GM12878 (cell line): ENCODE results near the gene YAF2. TPM values are rescaled to one million over a fixed set of nuclear protein-coding genes. Genes with fewer than 3 reads are reported as not detected.

Experiments
- E2F8 ChIP-seq: fragments of 450-650 bp; IDR thresholded peaks from 2 replicates; pipeline ENCODE4 v1.6.1; 2018; ENCODE audit warnings: mild to moderate bottlenecking, low read depth, moderate library complexity; ENCODE audit not compliant: partially characterized antibody
- EP300 ChIP-seq, 2 experiments: fragments of 150-350 bp in 1 of 2; IDR thresholded peaks; 2 replicates each; pipeline ENCODE4 v1.6.1; 2011 to 2012; ENCODE audit warnings: low read depth in 2 of 2, low read length in 2 of 2, borderline replicate concordance in 1 of 2, improper control_type of control experiment in 1 of 2, inconsistent platforms in 1 of 2; ENCODE audit not compliant: control insufficient read depth in 1 of 2
- HDGF ChIP-seq: fragments of 450-650 bp; IDR thresholded peaks from 2 replicates; pipeline ENCODE4 v1.6.1; 2016; ENCODE audit warnings: antibody characterized with exemption
- POU2F2 ChIP-seq: IDR thresholded peaks from 3 replicates; pipeline ENCODE4 v1.6.1; 2011; ENCODE audit warnings: low read depth, mild to moderate bottlenecking, low read length, borderline replicate concordance
- ZNF384 ChIP-seq: IDR thresholded peaks from 2 replicates; pipeline ENCODE4 v1.6.1; 2012; ENCODE audit warnings: low read depth, mild to moderate bottlenecking, low read length, improper control_type of control experiment, borderline replicate concordance
- ZNF592 ChIP-seq: fragments of 450-650 bp; IDR thresholded peaks from 2 replicates; pipeline ENCODE4 v1.6.1; 2017; ENCODE audit warnings: mild to moderate bottlenecking, moderate library complexity
- polyA plus RNA-seq, 11 experiments: library from polyadenylated mRNA; depleted of rRNA in 4 of 11; unstranded in 6 of 11; stranded (reverse) in 5 of 11; fragments of >200 nt; fragmentation: Nextera tagmentation in 4 of 11; fragmentation: Illumina TruSeq in 1 of 11; extraction: Ambion mirVana in 4 of 11; extraction: Trizol in 1 of 11; gene quantifications; 1 replicate in 1 of 11; 2 replicates in 10 of 11; pipeline versions ENCODE4 v1.2.1 to v1.2.3, GENCODE V29; 2011 to 2016; ENCODE audit warnings: inconsistent platforms in 2 of 11, missing spikeins in 2 of 11, low read depth in 1 of 11
- total RNA-seq, 4 experiments: library from RNA; depleted of rRNA in 3 of 4; stranded (reverse); fragments of >200 nt in 3 of 4; fragmentation: Illumina TruSeq in 1 of 4; extraction: Trizol in 1 of 4; gene quantifications; 2 replicates each; pipeline versions ENCODE4 v1.2.1 to v1.2.3, GENCODE V29; 2013 to 2021

Gene YAF2
- total and polyA plus RNA-seq, 10 of the 15 experiments (the other 5 are each of a cell fraction or from before 2014, with no cell fraction given): 18.8 to 36.6 (median 23.0) TPM

GRCh38 chr12:42283739-42284138 is 45.7 kb upstream of the YAF2 start (continued):
- TF ChIP-seq ZNF592 (no peak), ZNF384 (no peak), EP300 (IDR thresholded peaks at IDR 0.05; ENCODE audit: borderline replicate concordance in 1 of 2, control insufficient read depth in 1 of 2, low read depth in 2 of 2, low read length in 2 of 2) (no peak), HDGF (no peak), E2F8 (no peak), POU2F2 (no peak)
- TF ChIP-seq, all 136 proteins: peak for 0
